Body of pancreas (tissue), 4 donors: ENCODE results near the gene GPR37. TPM values are rescaled to one million over a fixed set of nuclear protein-coding genes. Genes with fewer than 3 reads are reported as not detected.

ENCODE experiments used
- ATAC-seq: fragments of 150-250 bp; one replicate; pipeline ENCODE4 v1.9.1; 2016
- DNase-seq, 4 donors: peaks; one replicate each; pipeline ENCODE4 v3.0.0-alpha.2; 2019
- H3K27ac ChIP-seq, 4 donors: fragments of 200-600 bp; sonication (generic); 1 replicate in 3 of 4; 2 replicates in 1 of 4; pipeline versions ENCODE4 v1.5.1 to v1.6.1; 2016 to 2019; ENCODE audit warnings: mild to moderate bottlenecking in 1 of 4, mixed read lengths in 1 of 4, moderate library complexity in 1 of 4
- H3K27me3 ChIP-seq, 2 donors: fragments of 200-600 bp; sonication (generic); one replicate each; pipeline ENCODE4 v1.6.0; 2016; ENCODE audit warnings: mild to moderate bottlenecking in 1 of 2
- H3K36me3 ChIP-seq, 2 donors: fragments of 200-600 bp; sonication (generic); replicated peaks in 1 of 2; 2 replicates each; pipeline ENCODE4 v1.5.1; 2016; ENCODE audit warnings: low read depth in 2 of 2; ENCODE audit not compliant: insufficient read depth in 1 of 2
- H3K4me1 ChIP-seq: fragments of 200-600 bp; sonication (generic); one replicate; pipeline ENCODE4 v1.6.0; 2016
- H3K4me3 ChIP-seq, 2 donors: fragments of 200-600 bp; sonication (generic); 1 replicate in 1 of 2; 2 replicates in 1 of 2; pipeline ENCODE4 v1.5.1; 2016 to 2019
- H3K9me3 ChIP-seq, 3 donors: fragments of 200-600 bp; sonication (generic); 1 replicate in 2 of 3; 2 replicates in 1 of 3; pipeline ENCODE4 v1.5.1; 2016
- POLR2A ChIP-seq, 3 donors: fragments of 450-650 bp; IDR thresholded peaks; one replicate each; pipeline ENCODE4 v1.6.1; 2016; ENCODE audit warnings: antibody characterized with exemption in 3 of 3, mild to moderate bottlenecking in 2 of 3
- WGBS, 2 donors: methylation state at CpG; one replicate each; pipeline ENCODE4 v1.1.5; 2017; 5-methylcytosine and 5-hydroxymethylcytosine counted together
- intact Hi-C: fragments of 100-400 bp; cut with DNase I; formaldehyde crosslinking; loops from one replicate; pipeline ENCODE4 v1.15.1; 2023
- total RNA-seq, 2 donors: library from RNA; depleted of rRNA; stranded (reverse); fragments of >200 nt; gene quantifications; one replicate each; pipeline ENCODE4 v1.1.0, GENCODE V29; 2016
- TF ChIP-seq, protein P1 (sequence below), 7 experiments: fragments of 450-650 bp in 4 of 7; fragments of 200-600 bp in 3 of 7; sonication (generic) in 3 of 7; IDR thresholded peaks; one replicate each; pipeline ENCODE4 v1.5.1; 2016 to 2019; ENCODE audit warnings: antibody characterized with exemption in 7 of 7

Gene GPR37
- total RNA-seq, 2 donors from 2014 or later: 2.6 to 5.7 TPM

DNA sequence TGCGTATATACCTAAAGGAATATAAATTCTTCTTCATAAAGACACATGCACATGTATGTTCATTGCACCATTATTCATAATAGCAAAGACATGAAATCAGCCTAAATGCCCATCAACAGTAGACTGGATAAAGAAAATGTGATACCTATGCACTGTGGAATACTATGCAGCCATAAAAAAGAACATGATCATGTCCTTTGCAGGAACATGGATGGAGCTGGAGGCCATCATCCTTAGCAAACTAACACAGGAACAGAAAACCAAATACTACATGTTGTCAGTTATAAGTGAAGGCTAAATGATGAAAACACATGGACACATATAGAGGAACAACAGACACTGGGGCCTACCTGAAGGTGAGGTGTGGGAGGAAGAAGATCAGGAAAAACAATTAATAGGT, 48.7 kb downstream of the GPR37 start:
- WGBS, 2 donors: 95% methylated on average over 1 of the region's 1 CpG
- intact Hi-C loops: no loop called here
- no peak for ATAC-seq

DNA sequence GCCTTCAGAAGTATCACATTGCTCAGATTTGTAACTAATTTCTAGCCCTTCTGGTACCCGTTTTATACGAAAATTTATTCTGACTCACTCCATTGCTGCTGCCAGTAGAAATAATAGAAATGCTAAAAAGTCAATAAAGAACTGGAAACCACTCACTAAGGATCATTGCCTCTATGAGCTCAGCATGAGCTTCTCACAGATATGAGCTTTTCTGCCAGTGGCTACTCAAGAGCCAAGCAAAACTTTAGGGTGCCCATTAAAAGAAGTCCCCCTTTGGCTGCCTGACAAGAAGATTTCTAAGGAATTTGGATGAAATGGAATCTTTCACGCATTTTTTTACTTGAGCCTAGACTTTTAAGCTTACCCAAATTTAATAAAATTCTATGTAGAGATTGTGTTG, 52.5 kb downstream of the GPR37 start:
- H3K27me3 ChIP-seq: no peaks in the 10 kb centered on the region
- ATAC-seq (no peak), DNase-seq (no peak)
- intact Hi-C loops: no loop called here
- H3K36me3 ChIP-seq: no peaks in the 10 kb centered on the region
- no peaks in the 10 kb centered on the region for H3K4me1 ChIP-seq
- 46 to 61% methylated on average over 3 of the region's 3 CpGs for WGBS, 2 donors
- no peak for TF ChIP-seq POLR2A (IDR thresholded peaks at IDR 0.05)
- H3K27ac ChIP-seq: no peak overlapping the region
- no peak overlapping the region for H3K4me3 ChIP-seq
- no peaks in the 10 kb centered on the region for H3K9me3 ChIP-seq

More for the DNA sequence above, 48.7 kb downstream of the GPR37 start:
- H3K4me1 ChIP-seq: no peaks in the 10 kb centered on the region
- no peak overlapping the region for H3K27ac ChIP-seq
- TF ChIP-seq, protein P1, sequence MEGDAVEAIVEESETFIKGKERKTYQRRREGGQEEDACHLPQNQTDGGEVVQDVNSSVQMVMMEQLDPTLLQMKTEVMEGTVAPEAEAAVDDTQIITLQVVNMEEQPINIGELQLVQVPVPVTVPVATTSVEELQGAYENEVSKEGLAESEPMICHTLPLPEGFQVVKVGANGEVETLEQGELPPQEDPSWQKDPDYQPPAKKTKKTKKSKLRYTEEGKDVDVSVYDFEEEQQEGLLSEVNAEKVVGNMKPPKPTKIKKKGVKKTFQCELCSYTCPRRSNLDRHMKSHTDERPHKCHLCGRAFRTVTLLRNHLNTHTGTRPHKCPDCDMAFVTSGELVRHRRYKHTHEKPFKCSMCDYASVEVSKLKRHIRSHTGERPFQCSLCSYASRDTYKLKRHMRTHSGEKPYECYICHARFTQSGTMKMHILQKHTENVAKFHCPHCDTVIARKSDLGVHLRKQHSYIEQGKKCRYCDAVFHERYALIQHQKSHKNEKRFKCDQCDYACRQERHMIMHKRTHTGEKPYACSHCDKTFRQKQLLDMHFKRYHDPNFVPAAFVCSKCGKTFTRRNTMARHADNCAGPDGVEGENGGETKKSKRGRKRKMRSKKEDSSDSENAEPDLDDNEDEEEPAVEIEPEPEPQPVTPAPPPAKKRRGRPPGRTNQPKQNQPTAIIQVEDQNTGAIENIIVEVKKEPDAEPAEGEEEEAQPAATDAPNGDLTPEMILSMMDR (IDR thresholded peaks at IDR 0.05): no peak
- no peak for TF ChIP-seq POLR2A (IDR thresholded peaks at IDR 0.05)
- H3K36me3 ChIP-seq: no peaks in the 10 kb centered on the region
- H3K4me3 ChIP-seq: no peak overlapping the region
- no peaks in the 10 kb centered on the region for H3K9me3 ChIP-seq
- H3K27me3 ChIP-seq: no peaks in the 10 kb centered on the region
- DNase-seq: no peak

DNA sequence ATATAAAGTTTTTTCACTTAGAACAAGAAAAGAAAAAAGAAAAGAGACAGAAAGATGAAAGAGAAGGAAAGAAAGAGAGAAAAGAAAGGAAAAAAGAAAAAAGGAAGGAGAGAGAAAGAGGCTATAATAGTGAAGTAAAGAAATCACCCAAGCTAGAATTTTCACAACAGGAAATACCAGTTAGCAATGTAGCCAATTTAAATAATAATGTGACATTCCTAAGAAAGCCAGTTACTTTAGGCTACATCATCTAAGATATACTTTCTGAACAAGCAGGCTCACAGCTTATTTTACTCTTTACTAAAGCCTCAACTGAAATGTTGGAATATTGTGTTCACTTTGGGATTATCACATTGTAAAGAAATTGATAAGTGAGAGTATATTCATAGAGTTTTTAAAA, 53.6 kb downstream of the GPR37 start:
- Histone ChIP-seq H3K27me3 (no peaks in the 10 kb centered on the region), H3K4me1 (no peaks in the 10 kb centered on the region), H3K9me3 (no peaks in the 10 kb centered on the region), H3K36me3 (no peaks in the 10 kb centered on the region), H3K27ac (no peak overlapping the region), H3K4me3 (no peak overlapping the region)
- DNase-seq (no peak), ATAC-seq (no peak)
- intact Hi-C loops: no loop called here
- TF ChIP-seq, protein P1 (IDR thresholded peaks at IDR 0.05): no peak
- no peak for TF ChIP-seq POLR2A (IDR thresholded peaks at IDR 0.05)

DNA sequence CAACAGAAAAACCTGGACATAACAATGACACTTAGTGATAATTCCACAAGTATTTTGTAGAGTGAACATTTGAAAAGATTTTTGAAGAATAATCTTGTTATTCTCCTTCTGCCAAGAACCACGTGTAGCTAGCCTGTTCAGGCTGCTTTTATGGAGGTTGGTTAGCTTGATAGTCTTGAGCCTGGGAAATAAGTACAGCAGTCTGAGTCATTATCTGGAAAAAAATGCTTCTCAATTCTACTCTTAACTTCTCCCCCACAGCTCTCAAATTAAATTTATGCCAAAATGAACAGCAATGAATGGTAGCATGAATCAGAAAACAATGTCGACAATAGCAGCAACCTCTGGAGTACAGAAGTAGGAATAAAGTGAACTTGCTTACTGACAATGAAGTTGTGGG, 63.2 kb downstream of the GPR37 start:
- Histone ChIP-seq H3K36me3 (no peaks in the 10 kb centered on the region), H3K4me3 (no peak overlapping the region), H3K9me3 (no peaks in the 10 kb centered on the region), H3K4me1 (no peaks in the 10 kb centered on the region), H3K27ac (no peak overlapping the region), H3K27me3 (no peaks in the 10 kb centered on the region)
- no peak for TF ChIP-seq POLR2A (IDR thresholded peaks at IDR 0.05)
- TF ChIP-seq, protein P1 (IDR thresholded peaks at IDR 0.05): no peak
- 53 to 58% methylated on average over 2 of the region's 2 CpGs for WGBS, 2 donors
- no peak for DNase-seq
- intact Hi-C loops: no loop called here
- ATAC-seq: no peak

DNA sequence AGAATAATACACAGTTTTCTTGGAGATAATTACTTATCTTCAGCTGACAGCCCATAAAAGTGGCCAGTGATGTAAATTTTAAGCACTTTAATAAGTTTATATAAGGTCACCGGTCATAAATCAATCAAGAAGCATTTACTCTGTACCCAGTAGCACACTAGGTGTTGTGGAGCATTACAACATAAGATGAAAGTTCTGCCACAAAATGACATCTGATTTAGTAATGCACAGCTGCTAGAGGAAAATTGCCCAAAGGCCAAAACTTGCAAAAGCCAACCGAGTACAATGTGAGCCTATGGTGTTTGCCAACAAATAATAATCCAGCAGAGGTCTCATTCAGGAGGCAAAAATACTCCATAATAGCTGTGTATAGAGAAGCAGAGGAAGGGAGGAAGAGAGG, 63.6 kb downstream of the GPR37 start:
- no peak for ATAC-seq
- H3K4me1 ChIP-seq: no peaks in the 10 kb centered on the region
- H3K4me3 ChIP-seq: no peak overlapping the region
- no peak for DNase-seq
- H3K9me3 ChIP-seq: no peaks in the 10 kb centered on the region
- H3K27ac ChIP-seq: no peak overlapping the region
- intact Hi-C loops: no loop called here
- WGBS, 2 donors: 60 to 65% methylated on average over 2 of the region's 2 CpGs
- TF ChIP-seq, protein P1 (IDR thresholded peaks at IDR 0.05): no peak
- TF ChIP-seq POLR2A (IDR thresholded peaks at IDR 0.05): no peak
- H3K36me3 ChIP-seq: no peaks in the 10 kb centered on the region
- no peaks in the 10 kb centered on the region for H3K27me3 ChIP-seq
